Choroid plexus epithelial cell (primary cell): ENCODE data around the gene GRID2.
"Not testable (repeated sequence)": the region's sequence is repeated elsewhere in the genome, so short reads cannot be mapped to it uniquely, and the experiment has no call there.

Experiments used
- DNase-seq: peaks from one replicate; pipeline ENCODE4 v3.0.0-alpha.2; 2010; ENCODE audit warnings: low read depth
- H3K4me3 ChIP-seq: 2 replicates; pipeline ENCODE4 v1.5.1; 2011; ENCODE audit warnings: low read depth, mild to moderate bottlenecking, control low read depth, low read length, moderate library complexity
- CTCF ChIP-seq: conservative IDR thresholded peaks from 2 replicates; pipeline ENCODE4 v1.5.1; 2011; ENCODE audit warnings: low read depth, mild to moderate bottlenecking, control low read depth, inconsistent platforms, low read length, moderate library complexity

The GRID2 gene

GRCh38 chr4:92421920-92422319, 118.2 kb downstream of the GRID2 start:
- no peak overlapping the region for H3K4me3 ChIP-seq
- DNase-seq = no peak
- no peak for TF ChIP-seq CTCF

- no peak overlapping the region for H3K4me3 ChIP-seq
- TF ChIP-seq CTCF = no peak
- DNase-seq = no peak
These were observed 129.5 kb downstream of the GRID2 start for GRCh38 chr4:92433272-92433758.

- H3K4me3 ChIP-seq, DNase-seq: not testable (repeated sequence)
These were observed 135.0 kb downstream of the GRID2 start for GRCh38 chr4:92438722-92439121.

- not testable (repeated sequence) for DNase-seq, H3K4me3 ChIP-seq
These were observed 138.4 kb downstream of the GRID2 start for GRCh38 chr4:92442131-92442530.

GRCh38 chr4:92444143-92444843, 140.5 kb downstream of the GRID2 start:
- DNase-seq, H3K4me3 ChIP-seq: not testable (repeated sequence)

GRCh38 chr4:92445127-92445526, 141.4 kb downstream of the GRID2 start:
- no peak for TF ChIP-seq CTCF
- H3K4me3 ChIP-seq = no peak overlapping the region
- DNase-seq = no peak

- TF ChIP-seq CTCF = no peak
- no peak overlapping the region for H3K4me3 ChIP-seq
- no peak for DNase-seq
These were observed 143.6 kb downstream of the GRID2 start for GRCh38 chr4:92447255-92447905.

GRCh38 chr4:92448176-92448575, 144.4 kb downstream of the GRID2 start:
- DNase-seq, H3K4me3 ChIP-seq: not testable (repeated sequence)

GRCh38 chr4:92450694-92451093, 146.9 kb downstream of the GRID2 start:
- TF ChIP-seq CTCF = no peak
- no peak for DNase-seq
- no peak overlapping the region for H3K4me3 ChIP-seq
